ENCODE data around the gene GTPBP4. TPM values are rescaled to one million over a fixed set of nuclear protein-coding genes. Genes with fewer than 3 reads are reported as not detected.

The GTPBP4 gene
- total RNA-seq, 1 donor from 2014 or later = 45.0 TPM

DNA sequence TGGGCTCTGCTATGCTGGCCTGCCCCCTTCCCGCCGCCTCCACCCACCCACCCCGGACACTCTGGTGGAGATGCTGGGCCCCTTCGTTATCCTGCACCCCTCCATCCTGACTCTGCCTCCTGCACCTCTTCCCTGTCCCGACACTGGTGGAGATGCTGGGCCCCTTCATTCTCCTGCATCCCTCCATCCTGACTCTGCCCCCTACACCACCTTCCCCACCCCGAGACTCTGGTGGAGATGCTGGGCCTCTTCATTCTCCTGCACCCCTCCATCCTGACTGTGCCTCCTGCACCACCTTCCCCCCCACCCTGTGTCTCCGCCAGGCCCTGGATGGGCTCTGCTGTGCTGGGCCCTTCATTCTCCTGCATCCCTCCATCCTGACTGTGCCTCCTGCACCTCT, 22.5 kb downstream of the GTPBP4 start:
- TF ChIP-seq, protein P1, sequence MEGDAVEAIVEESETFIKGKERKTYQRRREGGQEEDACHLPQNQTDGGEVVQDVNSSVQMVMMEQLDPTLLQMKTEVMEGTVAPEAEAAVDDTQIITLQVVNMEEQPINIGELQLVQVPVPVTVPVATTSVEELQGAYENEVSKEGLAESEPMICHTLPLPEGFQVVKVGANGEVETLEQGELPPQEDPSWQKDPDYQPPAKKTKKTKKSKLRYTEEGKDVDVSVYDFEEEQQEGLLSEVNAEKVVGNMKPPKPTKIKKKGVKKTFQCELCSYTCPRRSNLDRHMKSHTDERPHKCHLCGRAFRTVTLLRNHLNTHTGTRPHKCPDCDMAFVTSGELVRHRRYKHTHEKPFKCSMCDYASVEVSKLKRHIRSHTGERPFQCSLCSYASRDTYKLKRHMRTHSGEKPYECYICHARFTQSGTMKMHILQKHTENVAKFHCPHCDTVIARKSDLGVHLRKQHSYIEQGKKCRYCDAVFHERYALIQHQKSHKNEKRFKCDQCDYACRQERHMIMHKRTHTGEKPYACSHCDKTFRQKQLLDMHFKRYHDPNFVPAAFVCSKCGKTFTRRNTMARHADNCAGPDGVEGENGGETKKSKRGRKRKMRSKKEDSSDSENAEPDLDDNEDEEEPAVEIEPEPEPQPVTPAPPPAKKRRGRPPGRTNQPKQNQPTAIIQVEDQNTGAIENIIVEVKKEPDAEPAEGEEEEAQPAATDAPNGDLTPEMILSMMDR (IDR thresholded peaks at IDR 0.05; ENCODE audit: insufficient read depth, low read length, severe bottlenecking) = no peak
- H3K36me3 ChIP-seq (ENCODE audit: control insufficient read depth, insufficient read depth, low read length) = peaks cover 33% of the 10 kb centered on the region
- H3K4me3 ChIP-seq (ENCODE audit: low read depth, low read length) = no peak overlapping the region
- no peak for FAIRE-seq
- no peaks in the 10 kb centered on the region for H3K27me3 ChIP-seq (ENCODE audit: control insufficient read depth, insufficient read depth, low read length)
- no peak for DNase-seq (ENCODE audit: low read depth)

DNA sequence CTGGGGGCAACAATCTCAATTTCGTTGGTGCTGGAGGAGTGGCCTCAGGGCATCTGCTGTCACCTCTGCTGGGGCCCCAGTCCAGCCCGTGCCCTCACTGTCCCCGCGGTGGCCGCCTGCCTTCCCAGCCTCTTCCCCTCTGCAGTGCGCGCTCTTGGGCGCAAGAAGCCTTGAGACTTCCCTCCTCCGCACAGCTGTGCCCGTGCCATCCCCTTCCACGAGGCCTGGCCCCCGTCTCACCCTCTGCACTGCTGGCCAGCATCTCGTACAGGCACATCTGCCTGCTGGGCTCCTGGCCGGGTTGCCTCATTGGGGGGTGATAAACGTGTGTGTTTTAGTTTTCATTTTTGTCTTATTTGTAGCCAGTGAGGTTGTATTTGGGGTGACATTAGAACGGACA, 23.5 kb downstream of the GTPBP4 start:
- DNase-seq (ENCODE audit: low read depth) = no peak
- peaks cover 37% of the 10 kb centered on the region for H3K36me3 ChIP-seq (ENCODE audit: control insufficient read depth, insufficient read depth, low read length)
- no peak for FAIRE-seq
- H3K27me3 ChIP-seq (ENCODE audit: control insufficient read depth, insufficient read depth, low read length) = no peaks in the 10 kb centered on the region
- TF ChIP-seq, protein P1 (IDR thresholded peaks at IDR 0.05; ENCODE audit: insufficient read depth, low read length, severe bottlenecking) = no peak
- H3K4me3 ChIP-seq (ENCODE audit: low read depth, low read length) = no peak overlapping the region

DNA sequence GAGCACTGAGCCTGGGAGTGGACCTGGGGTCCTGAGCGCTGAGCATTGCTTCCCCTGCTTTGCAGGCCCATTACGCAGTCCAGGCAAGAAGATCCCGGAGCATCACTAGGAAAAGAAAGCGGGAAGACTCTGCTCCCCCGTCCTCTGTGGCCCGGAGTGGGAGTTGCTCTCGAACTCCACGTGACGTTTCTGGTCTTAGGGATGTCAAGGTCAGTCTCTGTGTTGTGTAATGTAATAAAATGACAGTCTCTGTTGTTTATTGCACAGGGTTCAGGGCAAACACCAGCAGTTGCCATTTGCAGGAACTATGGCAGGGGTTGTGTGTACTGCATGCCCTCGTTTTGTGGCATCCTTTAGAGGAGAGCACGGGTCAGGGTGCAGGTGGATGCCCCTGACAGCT, 27.5 kb downstream of the GTPBP4 start:
- FAIRE-seq (peak; percentile 90), DNase-seq (ENCODE audit: low read depth) (no peak)
- TF ChIP-seq, protein P1 (IDR thresholded peaks at IDR 0.05; ENCODE audit: insufficient read depth, low read length, severe bottlenecking) = no peak
- Histone ChIP-seq H3K27me3 (ENCODE audit: control insufficient read depth, insufficient read depth, low read length) (no peaks in the 10 kb centered on the region), H3K36me3 (ENCODE audit: control insufficient read depth, insufficient read depth, low read length) (peaks cover 26% of the 10 kb centered on the region), H3K4me3 (ENCODE audit: low read depth, low read length) (no peak overlapping the region)

DNA sequence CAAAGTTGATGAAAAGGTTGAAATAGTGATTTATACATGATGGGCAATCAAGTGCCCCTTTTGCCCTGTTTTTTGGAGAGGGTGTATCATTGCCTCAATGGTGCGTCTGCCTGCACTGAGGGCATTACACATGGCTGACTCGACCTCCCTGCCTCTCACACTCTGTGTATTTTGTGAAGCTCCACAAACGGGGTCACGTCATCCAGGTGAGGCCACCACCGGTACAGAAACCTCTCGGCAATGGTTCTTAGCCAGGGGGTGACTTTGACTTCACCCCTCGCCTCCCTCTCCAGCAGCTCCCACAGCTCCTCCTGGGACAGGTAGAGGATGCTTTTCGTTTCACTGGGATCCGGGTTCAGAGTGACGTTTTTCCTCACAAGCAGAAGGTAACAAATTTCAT, 31.1 kb downstream of the GTPBP4 start:
- DNase-seq (ENCODE audit: low read depth) (no peak), FAIRE-seq (no peak)
- Histone ChIP-seq H3K27me3 (ENCODE audit: control insufficient read depth, insufficient read depth, low read length) (no peaks in the 10 kb centered on the region), H3K36me3 (ENCODE audit: control insufficient read depth, insufficient read depth, low read length) (peaks cover 10% of the 10 kb centered on the region), H3K4me3 (ENCODE audit: low read depth, low read length) (no peak overlapping the region)
- TF ChIP-seq, protein P1 (IDR thresholded peaks at IDR 0.05; ENCODE audit: insufficient read depth, low read length, severe bottlenecking) = no peak

DNA sequence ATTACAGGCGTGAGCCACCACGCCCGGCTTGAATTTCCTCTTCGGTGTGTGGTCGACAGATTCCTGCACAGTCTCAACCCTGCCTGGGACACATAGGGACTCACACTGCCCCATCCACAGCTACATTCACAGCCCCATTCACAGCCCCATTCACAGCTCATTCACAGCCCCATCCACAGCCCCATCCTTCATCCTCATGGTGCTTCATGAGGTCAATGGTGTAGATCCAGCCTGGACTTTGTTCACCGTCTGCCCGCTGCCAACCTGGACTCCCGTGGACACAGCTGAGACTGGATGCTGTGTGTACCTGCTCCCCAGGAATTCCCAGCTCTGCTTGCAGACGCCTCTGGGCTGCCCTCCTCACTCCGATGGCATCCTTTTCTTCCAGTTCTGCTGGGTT, 32.2 kb downstream of the GTPBP4 start:
- TF ChIP-seq, protein P1 (IDR thresholded peaks at IDR 0.05; ENCODE audit: insufficient read depth, low read length, severe bottlenecking) = no peak
- H3K36me3 ChIP-seq (ENCODE audit: control insufficient read depth, insufficient read depth, low read length) = peaks cover 9% of the 10 kb centered on the region
- DNase-seq (ENCODE audit: low read depth) (no peak), FAIRE-seq (no peak)
- no peaks in the 10 kb centered on the region for H3K27me3 ChIP-seq (ENCODE audit: control insufficient read depth, insufficient read depth, low read length)
- no peak overlapping the region for H3K4me3 ChIP-seq (ENCODE audit: low read depth, low read length)

DNA sequence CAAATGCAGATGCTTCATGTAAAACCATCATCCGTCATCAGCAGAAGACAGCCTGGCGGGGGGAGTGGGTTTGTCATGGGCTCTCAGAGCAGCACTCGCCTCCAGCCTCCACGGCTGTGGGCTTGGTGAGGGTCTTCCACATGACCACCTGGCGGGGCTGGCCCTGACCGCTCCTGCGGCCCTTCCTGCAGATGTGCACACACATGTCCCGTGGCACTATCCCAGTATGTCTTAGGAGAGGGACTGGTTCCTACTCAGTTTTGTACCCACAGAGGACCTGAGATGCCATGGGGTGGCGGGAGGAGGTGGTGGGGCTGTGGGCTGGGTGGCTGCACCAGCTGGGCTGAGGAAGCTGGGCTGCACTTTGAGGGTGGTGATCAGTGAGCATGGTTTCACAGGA, 32.7 kb downstream of the GTPBP4 start:
- FAIRE-seq = no peak
- Histone ChIP-seq H3K36me3 (ENCODE audit: control insufficient read depth, insufficient read depth, low read length) (peaks cover 8% of the 10 kb centered on the region), H3K27me3 (ENCODE audit: control insufficient read depth, insufficient read depth, low read length) (no peaks in the 10 kb centered on the region), H3K4me3 (ENCODE audit: low read depth, low read length) (no peak overlapping the region)
- TF ChIP-seq, protein P1 (IDR thresholded peaks at IDR 0.05; ENCODE audit: insufficient read depth, low read length, severe bottlenecking) = no peak
- DNase-seq (ENCODE audit: low read depth) = no peak
